Astrocyte (in vitro differentiated cells and primary cell): ENCODE results near the gene HPS5. TPM values are rescaled to one million over a fixed set of nuclear protein-coding genes. Genes with fewer than 3 reads are reported as not detected.
A peak's percentile ranks its signal among the peaks of the same experiment; 100 is the strongest.
"Not testable (repeated sequence)": the region's sequence is repeated elsewhere in the genome, so short reads cannot be mapped to it uniquely, and the experiment has no call there.

Source experiments
- DNase-seq: peaks from one replicate; pipeline ENCODE4 v3.0.0-alpha.2; 2010; ENCODE audit warnings: low read depth
- FAIRE-seq: peaks from 2 replicates; lab custom pipeline; 2011; peaks lifted over from hg19 to GRCh38; lab: Jason Lieb, UNC
- H2AFZ ChIP-seq: 2 replicates; pipeline ENCODE4 v1.6.0; 2012; ENCODE audit warnings: low read depth, low read length, inconsistent platforms
- H3K27ac ChIP-seq: 2 replicates; pipeline ENCODE4 v1.5.1; 2011; ENCODE audit warnings: low read depth, low read length, inconsistent platforms
- H3K27me3 ChIP-seq: 2 replicates; pipeline ENCODE4 v1.6.0; 2011; ENCODE audit warnings: low read length, inconsistent platforms; ENCODE audit not compliant: insufficient read depth
- H3K36me3 ChIP-seq: 2 replicates; pipeline ENCODE4 v1.5.1; 2011; ENCODE audit warnings: low read length, inconsistent platforms; ENCODE audit not compliant: insufficient read depth
- H3K4me1 ChIP-seq: 2 replicates; pipeline ENCODE4 v1.5.1; 2011; ENCODE audit warnings: low read length, inconsistent platforms; ENCODE audit not compliant: insufficient read depth
- H3K4me2 ChIP-seq: 2 replicates; pipeline ENCODE4 v1.6.0; 2012; ENCODE audit warnings: low read length, inconsistent platforms
- H3K4me3 ChIP-seq: 2 replicates; pipeline ENCODE4 v1.5.1; 2011; ENCODE audit warnings: low read depth, mild to moderate bottlenecking, low read length, inconsistent platforms; ENCODE audit not compliant: insufficient read depth
- H3K79me2 ChIP-seq: 2 replicates; pipeline ENCODE4 v1.6.0; 2012; ENCODE audit warnings: mild to moderate bottlenecking, low read length, inconsistent platforms; ENCODE audit not compliant: insufficient read depth
- H3K9ac ChIP-seq: 2 replicates; pipeline ENCODE4 v1.6.0; 2012; ENCODE audit warnings: mild to moderate bottlenecking, low read length, inconsistent platforms
- H3K9me3 ChIP-seq: 2 replicates; pipeline ENCODE4 v1.5.1; 2012; ENCODE audit warnings: low read depth, mild to moderate bottlenecking, low read length, inconsistent platforms; ENCODE audit not compliant: insufficient read depth
- H4K20me1 ChIP-seq: 2 replicates; pipeline ENCODE4 v1.6.0; 2012; ENCODE audit warnings: low read length, inconsistent platforms; ENCODE audit not compliant: insufficient read depth
- H3K27ac Mint-ChIP-seq: one replicate; pipeline ENCODE4 v1.8.0; 2021; ENCODE audit warnings: mild to moderate bottlenecking, mixed read lengths; ENCODE audit not compliant: unreplicated experiment
- H3K27me3 Mint-ChIP-seq: one replicate; pipeline ENCODE4 v1.8.0; 2021; ENCODE audit warnings: low read depth, mixed read lengths; ENCODE audit not compliant: unreplicated experiment
- H3K36me3 Mint-ChIP-seq: one replicate; pipeline ENCODE4 v1.8.0; 2021; ENCODE audit warnings: low read depth, mixed read lengths; ENCODE audit not compliant: unreplicated experiment
- H3K4me1 Mint-ChIP-seq: one replicate; pipeline ENCODE4 v1.8.0; 2021; ENCODE audit warnings: low read depth, mixed read lengths; ENCODE audit not compliant: unreplicated experiment
- H3K4me3 Mint-ChIP-seq: one replicate; pipeline ENCODE4 v1.8.0; 2021; ENCODE audit warnings: mild to moderate bottlenecking, moderate library complexity, mixed read lengths; ENCODE audit not compliant: unreplicated experiment
- H3K9me3 Mint-ChIP-seq: one replicate; pipeline ENCODE4 v1.8.0; 2021; ENCODE audit warnings: mild to moderate bottlenecking, mixed read lengths; ENCODE audit not compliant: unreplicated experiment
- CTCF ChIP-seq: IDR thresholded peaks from 2 replicates; pipeline ENCODE4 v1.5.1; 2011; ENCODE audit warnings: low read depth, mild to moderate bottlenecking, inconsistent platforms, low read length, moderate library complexity; ENCODE audit not compliant: insufficient read depth
- EZH2 ChIP-seq: IDR thresholded peaks from 2 replicates; pipeline ENCODE4 v1.6.1; 2012; ENCODE audit warnings: mild to moderate bottlenecking, low read length, inconsistent platforms; ENCODE audit not compliant: insufficient read depth
- total RNA-seq: library from RNA; stranded (reverse); gene quantifications from 2 replicates; pipeline ENCODE4 v1.2.1, GENCODE V29; 2021

The HPS5 gene
- total RNA-seq, 1 donor from 2014 or later = 22.6 TPM

DNA sequence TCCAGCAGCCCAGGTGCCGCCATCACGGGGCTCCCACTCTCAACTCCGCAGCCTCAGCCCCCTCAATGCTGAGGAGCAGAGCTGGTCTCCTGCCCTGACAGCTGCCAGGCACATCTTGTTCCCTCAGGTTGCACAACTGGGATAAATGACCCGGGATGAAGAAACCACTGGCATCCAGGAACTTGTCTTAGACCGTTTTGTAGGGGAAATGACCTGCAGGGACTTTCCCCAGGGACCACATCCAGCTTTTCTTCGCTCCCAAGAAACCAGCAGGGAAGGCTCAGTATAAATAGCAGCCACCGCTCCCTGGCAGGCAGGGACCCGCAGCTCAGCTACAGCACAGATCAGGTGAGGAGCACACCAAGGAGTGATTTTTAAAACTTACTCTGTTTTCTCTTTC is 56.0 kb downstream of the HPS5 start, which contains the start of gene SAA1:
Gene SAA1, plus strand, starts transcription at position 316 of the 400 bp plus-strand sequence. CDS start 624 bp downstream, outside the sequence.
- no peaks in the 10 kb centered on the region for H3K9me3 ChIP-seq
- no peak within 1 kb of the TSS for H3K27ac ChIP-seq
- H3K4me1 Mint-ChIP-seq = no peaks in the 10 kb centered on the region
- no peaks in the 10 kb centered on the region for H3K36me3 Mint-ChIP-seq
- H4K20me1 ChIP-seq = no peaks in the 10 kb centered on the region
- no peak within 1 kb of the TSS for H3K4me3 Mint-ChIP-seq
- no peaks in the 10 kb centered on the region for H3K79me2 ChIP-seq
- no peak within 1 kb of the TSS for H3K9ac ChIP-seq
- H3K27me3 ChIP-seq = no peaks in the 10 kb centered on the region
- FAIRE-seq (no peak), DNase-seq (no peak)
- H3K36me3 ChIP-seq = no peaks in the 10 kb centered on the region
- no peak within 1 kb of the TSS for H2AFZ ChIP-seq
- H3K4me2 ChIP-seq = no peak within 1 kb of the TSS
- H3K27me3 Mint-ChIP-seq = peaks cover 4% of the 10 kb centered on the region
- no peaks in the 10 kb centered on the region for H3K4me1 ChIP-seq
- no peak within 1 kb of the TSS for H3K4me3 ChIP-seq
- H3K27ac Mint-ChIP-seq = no peak within 1 kb of the TSS
- TF ChIP-seq EZH2 (no peak), CTCF (no peak)
- no peaks in the 10 kb centered on the region for H3K9me3 Mint-ChIP-seq

DNA sequence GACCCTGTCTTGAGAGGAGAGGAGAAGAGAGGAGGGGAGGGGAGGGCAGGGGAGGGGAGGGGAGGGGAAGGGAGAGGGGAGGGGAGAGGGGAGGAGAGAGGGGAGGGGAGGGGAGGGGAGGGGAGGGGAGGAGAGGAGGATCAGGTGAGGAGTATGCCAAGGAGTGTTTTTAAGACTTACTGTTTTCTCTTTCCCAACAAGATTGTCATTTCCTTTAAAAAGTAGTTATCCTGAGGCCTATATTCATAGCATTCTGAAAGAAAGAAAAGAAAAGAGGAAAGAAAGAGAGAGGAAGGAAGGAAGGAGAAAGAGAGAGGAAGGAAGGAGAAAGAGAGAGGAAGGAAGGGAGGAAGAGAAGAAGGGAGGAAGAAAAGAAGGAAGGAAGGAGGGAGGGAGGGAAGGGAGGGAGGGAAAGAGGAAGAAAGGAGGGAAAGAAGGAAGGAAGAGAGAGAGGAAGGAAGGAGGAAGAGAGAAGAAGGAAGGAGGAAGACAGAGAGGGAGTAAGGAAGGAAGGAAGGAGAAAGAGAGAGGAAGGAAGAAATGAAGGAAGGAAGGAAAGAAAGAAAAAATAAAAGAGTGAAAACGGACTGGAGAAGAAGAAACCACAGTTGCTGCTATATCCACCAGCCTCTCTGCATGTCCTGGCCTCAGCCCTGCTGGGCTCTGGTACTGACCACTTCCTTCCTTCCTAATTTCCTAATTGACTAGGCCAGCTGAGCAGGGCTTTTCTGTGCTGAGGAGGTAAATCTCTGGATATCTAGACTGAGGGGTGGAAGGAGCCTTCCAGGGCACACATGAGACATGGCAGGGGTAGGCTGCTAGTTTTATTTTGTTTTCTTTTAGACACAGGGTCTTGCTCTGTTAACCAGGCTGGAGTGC is 57.0 kb downstream of the HPS5 start:
- no peaks in the 10 kb centered on the region for H3K36me3 ChIP-seq
- FAIRE-seq (no peak), DNase-seq (no peak)
- no peaks in the 10 kb centered on the region for H3K4me1 ChIP-seq
- Mint-ChIP-seq H3K27ac (no peak overlapping the region), H3K27me3 (peaks cover 4% of the 10 kb centered on the region), H3K4me1 (no peaks in the 10 kb centered on the region), H3K36me3 (no peaks in the 10 kb centered on the region), H3K9me3 (no peaks in the 10 kb centered on the region), H3K4me3 (no peak overlapping the region)
- H4K20me1 ChIP-seq = no peaks in the 10 kb centered on the region
- H3K9ac ChIP-seq = no peak overlapping the region
- H3K4me2 ChIP-seq = no peak overlapping the region
- H3K4me3 ChIP-seq = no peak overlapping the region
- H3K9me3 ChIP-seq = no peaks in the 10 kb centered on the region
- H3K27ac ChIP-seq = no peak overlapping the region
- no peak overlapping the region for H2AFZ ChIP-seq
- no peaks in the 10 kb centered on the region for H3K79me2 ChIP-seq
- no peaks in the 10 kb centered on the region for H3K27me3 ChIP-seq
- TF ChIP-seq EZH2 (no peak), CTCF (no peak)

DNA sequence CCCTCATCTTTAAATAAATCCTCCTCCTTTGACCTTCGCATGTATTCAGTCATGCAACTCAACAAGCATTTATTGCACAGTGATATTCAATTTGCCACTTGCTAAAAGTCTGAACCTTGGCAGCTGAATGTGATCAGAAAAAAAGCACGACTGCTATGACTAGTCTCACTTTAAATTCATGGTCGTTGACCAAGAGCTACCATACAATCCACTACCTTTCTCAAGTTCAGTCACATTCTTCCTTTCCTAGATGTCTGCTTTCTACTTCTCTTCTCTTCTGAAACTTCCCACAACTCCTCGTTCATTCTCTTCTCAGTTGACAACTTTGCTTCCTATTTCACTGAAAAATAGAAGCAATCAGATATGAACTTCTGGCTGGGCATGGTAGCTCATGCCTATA is 57.9 kb downstream of the HPS5 start:
- no peak overlapping the region for H3K27ac Mint-ChIP-seq
- H3K79me2 ChIP-seq = no peaks in the 10 kb centered on the region
- H3K36me3 Mint-ChIP-seq = no peaks in the 10 kb centered on the region
- H3K4me2 ChIP-seq = no peak overlapping the region
- DNase-seq = no peak
- H3K4me3 ChIP-seq = no peak overlapping the region
- no peaks in the 10 kb centered on the region for H3K4me1 Mint-ChIP-seq
- H3K4me3 Mint-ChIP-seq = no peak overlapping the region
- no peaks in the 10 kb centered on the region for H3K27me3 ChIP-seq
- H3K27me3 Mint-ChIP-seq = peaks cover 2% of the 10 kb centered on the region
- H3K36me3 ChIP-seq = no peaks in the 10 kb centered on the region
- no peaks in the 10 kb centered on the region for H3K4me1 ChIP-seq
- TF ChIP-seq EZH2 = no peak
- TF ChIP-seq CTCF = no peak
- H3K9me3 Mint-ChIP-seq = no peaks in the 10 kb centered on the region
- H3K9ac ChIP-seq = no peak overlapping the region
- no peak overlapping the region for H2AFZ ChIP-seq
- no peak for FAIRE-seq
- no peaks in the 10 kb centered on the region for H4K20me1 ChIP-seq
- no peaks in the 10 kb centered on the region for H3K9me3 ChIP-seq
- H3K27ac ChIP-seq = no peak overlapping the region

- not testable (repeated sequence) for H2AFZ ChIP-seq, H3K4me1 Mint-ChIP-seq, H3K36me3 ChIP-seq, FAIRE-seq, H3K27me3 ChIP-seq, H3K9me3 Mint-ChIP-seq, H3K4me3 Mint-ChIP-seq, H3K27me3 Mint-ChIP-seq, H3K9ac ChIP-seq, H3K4me3 ChIP-seq, H4K20me1 ChIP-seq, H3K36me3 Mint-ChIP-seq, H3K27ac ChIP-seq, H3K4me1 ChIP-seq, H3K4me2 ChIP-seq, H3K27ac Mint-ChIP-seq, H3K79me2 ChIP-seq, H3K9me3 ChIP-seq
- peak; percentile 9 for DNase-seq
Observed at GRCh38 chr11:18262681-18263350, 59.1 kb downstream of the HPS5 start.
